Right lobe of liver (tissue), 6 donors: Measurements from ENCODE around the gene DOCK2. TPM values are rescaled to one million over a fixed set of nuclear protein-coding genes. Genes with fewer than 3 reads are reported as not detected.

ENCODE experiments used
- ATAC-seq, 4 donors: fragments of 200-7000 bp; cut with Tn5 transposase; one replicate each; pipeline ENCODE4 v1.9.1; 2020; ENCODE audit warnings: mild to moderate bottlenecking in 4 of 4, moderate library complexity in 4 of 4
- DNase-seq, 3 donors: peaks; one replicate each; pipeline ENCODE4 v3.0.0-alpha.2; 2020
- H3K27ac ChIP-seq, 3 donors: fragments of 200-600 bp; one replicate each; pipeline ENCODE4 v1.8.0; 2022
- H3K27me3 ChIP-seq, 2 donors: fragments of 200-600 bp; one replicate each; pipeline ENCODE4 v1.8.0; 2022
- H3K36me3 ChIP-seq, 4 donors: fragments of 200-600 bp; sonication (generic) in 1 of 4; one replicate each; pipeline versions ENCODE4 v1.5.1 to v1.8.0; 2017 to 2022; ENCODE audit warnings: control low read depth in 1 of 4
- H3K4me1 ChIP-seq, 4 donors: fragments of 200-600 bp; sonication (generic) in 1 of 4; one replicate each; pipeline versions ENCODE4 v1.5.1 to v1.8.0; 2017 to 2022; ENCODE audit warnings: control low read depth in 1 of 4
- H3K4me3 ChIP-seq, 3 donors: fragments of 200-600 bp; one replicate each; pipeline ENCODE4 v1.8.0; 2022
- H3K9me3 ChIP-seq, 4 donors: fragments of 200-600 bp; sonication (generic) in 1 of 4; one replicate each; pipeline versions ENCODE4 v1.5.1 to v1.8.0; 2017 to 2022; ENCODE audit warnings: control low read depth in 1 of 4
- POLR2A ChIP-seq: fragments of 450-650 bp; IDR thresholded peaks from one replicate; pipeline ENCODE4 v1.6.1; 2017; ENCODE audit warnings: antibody characterized with exemption, mild to moderate bottlenecking
- WGBS: methylation state at CpG from one replicate; pipeline ENCODE4 v1.1.6; 2018; ENCODE audit warnings: low coverage, low lambda C conversion rate; ENCODE audit not compliant: insufficient coverage; ENCODE audit errors: missing lambda C conversion rate; 5-methylcytosine and 5-hydroxymethylcytosine counted together
- intact Hi-C, 2 donors: fragments of 100-400 bp; cut with DNase I; formaldehyde crosslinking; loops; one replicate each; pipeline versions ENCODE4 v1.11.2 to v1.14.1; 2022
- total RNA-seq, 6 experiments: library from RNA; depleted of rRNA in 2 of 6; stranded (reverse); fragments of >200 nt in 2 of 6; fragmentation: NEBNext Ultra II Directional in 3 of 6; extraction: Animal tissue kit (Norgen Biotek cat#: 25700) in 3 of 6; gene quantifications; one replicate each; pipeline versions ENCODE4 v1.1.0 to v1.2.4, GENCODE V29; 2016 to 2023
- TF ChIP-seq, protein P1 (sequence below), 4 donors: fragments of 200-600 bp in 3 of 4; fragments of 450-650 bp in 1 of 4; IDR thresholded peaks; one replicate each; pipeline versions ENCODE4 v1.5.1 to v1.8.0; 2016 to 2022; ENCODE audit warnings: antibody characterized with exemption in 4 of 4, mild to moderate bottlenecking in 2 of 4
- donor health status: DM: no; HTN: yes; CAD: no.
- donor health status: DM: no; HTN: no; CAD: no.
- donor health status: DM: no; HTN: no; CAD: no.
- donor health status: DM: no; HTN: yes; CAD: no.
- donor health status: DM: no; HTN: yes; CAD: no.

DOCK2 gene
- total RNA-seq, 6 experiments from 2014 or later, result 5.0 to 14.5 (median 7.4) TPM

- ATAC-seq (no peak), DNase-seq (no peak)
- no peaks in the 10 kb centered on the region for H3K27me3 ChIP-seq
- H3K4me1 ChIP-seq, result no peaks in the 10 kb centered on the region
- no peaks in the 10 kb centered on the region for H3K9me3 ChIP-seq
- intact Hi-C loops, result no loop called here
- H3K4me3 ChIP-seq, result no peak overlapping the region
- WGBS, result 0% methylated on average over 1 of the region's 1 CpG
- H3K36me3 ChIP-seq, result no peaks in the 10 kb centered on the region
- TF ChIP-seq, protein P1, sequence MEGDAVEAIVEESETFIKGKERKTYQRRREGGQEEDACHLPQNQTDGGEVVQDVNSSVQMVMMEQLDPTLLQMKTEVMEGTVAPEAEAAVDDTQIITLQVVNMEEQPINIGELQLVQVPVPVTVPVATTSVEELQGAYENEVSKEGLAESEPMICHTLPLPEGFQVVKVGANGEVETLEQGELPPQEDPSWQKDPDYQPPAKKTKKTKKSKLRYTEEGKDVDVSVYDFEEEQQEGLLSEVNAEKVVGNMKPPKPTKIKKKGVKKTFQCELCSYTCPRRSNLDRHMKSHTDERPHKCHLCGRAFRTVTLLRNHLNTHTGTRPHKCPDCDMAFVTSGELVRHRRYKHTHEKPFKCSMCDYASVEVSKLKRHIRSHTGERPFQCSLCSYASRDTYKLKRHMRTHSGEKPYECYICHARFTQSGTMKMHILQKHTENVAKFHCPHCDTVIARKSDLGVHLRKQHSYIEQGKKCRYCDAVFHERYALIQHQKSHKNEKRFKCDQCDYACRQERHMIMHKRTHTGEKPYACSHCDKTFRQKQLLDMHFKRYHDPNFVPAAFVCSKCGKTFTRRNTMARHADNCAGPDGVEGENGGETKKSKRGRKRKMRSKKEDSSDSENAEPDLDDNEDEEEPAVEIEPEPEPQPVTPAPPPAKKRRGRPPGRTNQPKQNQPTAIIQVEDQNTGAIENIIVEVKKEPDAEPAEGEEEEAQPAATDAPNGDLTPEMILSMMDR (IDR thresholded peaks at IDR 0.05), result no peak
- no peak for TF ChIP-seq POLR2A
- no peak overlapping the region for H3K27ac ChIP-seq
Measured at GRCh38 chr5:169691471-169691870, 54.4 kb downstream of the DOCK2 start.

DNA sequence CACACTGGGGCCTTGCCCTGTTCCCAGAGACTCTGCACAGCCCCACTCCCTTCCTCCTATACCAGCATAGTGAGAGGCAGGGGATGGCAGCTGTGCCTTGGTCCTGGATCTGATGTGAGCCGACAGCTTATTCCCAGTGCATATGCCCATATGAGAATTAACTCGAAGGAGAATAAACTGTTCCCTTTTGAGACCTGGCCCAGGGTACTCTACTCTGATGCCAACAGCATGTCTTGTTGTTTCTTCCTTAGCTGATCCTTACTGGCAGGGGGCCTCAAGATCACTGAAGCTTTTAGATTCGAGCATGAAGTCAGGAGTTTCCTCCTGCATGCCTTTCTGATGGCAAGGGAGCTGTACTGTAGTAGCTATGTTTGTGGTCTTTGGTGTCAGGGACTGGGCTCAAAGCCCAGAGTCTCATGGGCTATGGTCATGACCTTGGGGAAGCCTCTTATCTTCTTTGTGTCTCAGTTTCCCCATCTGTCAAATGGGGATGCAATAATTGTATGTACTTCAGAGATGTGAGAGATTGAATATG, 57.1 kb downstream of the DOCK2 start:
- no peak for ATAC-seq
- no peak overlapping the region for H3K27ac ChIP-seq
- DNase-seq, result no peak
- no peak overlapping the region for H3K4me3 ChIP-seq
- intact Hi-C loops, result no loop called here
- H3K36me3 ChIP-seq, result no peaks in the 10 kb centered on the region
- no peaks in the 10 kb centered on the region for H3K27me3 ChIP-seq
- H3K4me1 ChIP-seq, result no peaks in the 10 kb centered on the region
- whole genome bisulfite sequencing, result 85% methylated on average over 3 of the region's 3 CpGs
- TF ChIP-seq, protein P1 (IDR thresholded peaks at IDR 0.05), result no peak
- no peak for TF ChIP-seq POLR2A
- H3K9me3 ChIP-seq, result no peaks in the 10 kb centered on the region

DNA sequence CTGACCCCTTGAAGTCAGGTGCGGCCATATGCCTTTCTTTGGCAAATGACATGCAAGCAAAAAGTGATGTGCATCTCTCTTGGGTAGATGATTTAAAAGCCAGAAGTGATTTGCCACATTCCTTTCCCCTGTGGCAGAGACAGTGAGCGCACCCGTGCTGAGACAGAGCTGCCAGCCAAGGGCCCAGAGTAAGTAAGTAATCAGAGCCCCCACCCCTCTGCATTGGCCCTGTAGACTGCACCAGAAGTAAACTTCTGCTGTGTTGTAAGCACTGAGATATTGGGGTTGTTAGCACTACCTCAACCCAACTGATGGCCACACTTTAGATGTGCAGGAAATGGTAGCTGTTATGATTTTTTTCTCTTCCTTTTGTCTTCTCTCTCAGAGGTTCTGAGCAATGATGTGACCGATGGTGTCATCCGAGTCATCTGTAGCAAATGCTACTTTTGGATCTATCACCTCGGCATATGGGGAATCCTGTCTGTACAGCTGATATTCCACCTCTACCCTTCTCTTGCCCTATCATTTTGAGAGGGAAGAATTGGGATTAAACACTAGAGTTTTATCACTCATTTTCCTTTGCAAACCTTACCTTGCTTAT, 58.0 kb downstream of the DOCK2 start:
- no peaks in the 10 kb centered on the region for H3K36me3 ChIP-seq
- no peaks in the 10 kb centered on the region for H3K4me1 ChIP-seq
- no peak for ATAC-seq
- H3K9me3 ChIP-seq, result no peaks in the 10 kb centered on the region
- H3K4me3 ChIP-seq, result no peak overlapping the region
- H3K27ac ChIP-seq, result no peak overlapping the region
- DNase-seq, result no peak
- H3K27me3 ChIP-seq, result no peaks in the 10 kb centered on the region
- intact Hi-C loops, result no loop called here
- no peak for TF ChIP-seq POLR2A
- TF ChIP-seq, protein P1 (IDR thresholded peaks at IDR 0.05), result no peak
- WGBS, result 60% methylated on average over 6 of the region's 6 CpGs

DNA sequence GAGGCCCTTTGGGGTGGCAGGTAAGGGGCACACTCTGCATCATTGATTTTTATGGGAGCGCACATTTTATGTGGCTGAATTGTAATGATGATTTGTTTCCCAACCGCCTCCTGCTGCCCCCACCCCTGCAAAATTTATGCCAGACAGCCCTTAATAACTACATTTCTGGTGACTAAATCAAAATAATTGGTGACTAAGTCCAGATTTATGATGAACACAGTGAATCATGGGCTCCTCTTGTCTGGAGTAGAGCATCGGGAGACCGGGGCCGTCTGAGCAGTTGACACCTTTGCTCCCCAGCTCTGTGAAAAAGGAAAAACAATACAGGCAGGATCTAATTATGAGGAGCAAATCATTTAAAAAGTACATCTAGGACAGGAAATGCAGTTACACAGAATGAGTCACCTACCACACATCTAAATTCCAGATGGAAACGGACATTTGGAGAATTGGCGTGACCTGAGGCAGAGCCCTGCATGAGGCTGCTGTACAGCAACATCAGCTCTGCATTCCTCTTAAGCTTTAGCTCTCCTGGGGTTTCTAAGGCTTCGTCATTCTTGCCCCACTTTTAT, 58.9 kb downstream of the DOCK2 start:
- H3K9me3 ChIP-seq, result no peaks in the 10 kb centered on the region
- no peaks in the 10 kb centered on the region for H3K36me3 ChIP-seq
- intact Hi-C loops, result no loop called here
- no peak for ATAC-seq
- no peaks in the 10 kb centered on the region for H3K27me3 ChIP-seq
- H3K4me3 ChIP-seq, result no peak overlapping the region
- 42% methylated on average over 5 of the region's 8 CpGs for WGBS
- H3K27ac ChIP-seq, result no peak overlapping the region
- DNase-seq, result no peak
- TF ChIP-seq, protein P1 (IDR thresholded peaks at IDR 0.05), result no peak
- no peak for TF ChIP-seq POLR2A
- H3K4me1 ChIP-seq, result no peaks in the 10 kb centered on the region
